ENCODE data around the gene PARD3B. TPM values are rescaled to one million over a fixed set of nuclear protein-coding genes. Genes with fewer than 3 reads are reported as not detected.

Gene PARD3B
- total RNA-seq, 1 donor from 2014 or later = not detected

DNA sequence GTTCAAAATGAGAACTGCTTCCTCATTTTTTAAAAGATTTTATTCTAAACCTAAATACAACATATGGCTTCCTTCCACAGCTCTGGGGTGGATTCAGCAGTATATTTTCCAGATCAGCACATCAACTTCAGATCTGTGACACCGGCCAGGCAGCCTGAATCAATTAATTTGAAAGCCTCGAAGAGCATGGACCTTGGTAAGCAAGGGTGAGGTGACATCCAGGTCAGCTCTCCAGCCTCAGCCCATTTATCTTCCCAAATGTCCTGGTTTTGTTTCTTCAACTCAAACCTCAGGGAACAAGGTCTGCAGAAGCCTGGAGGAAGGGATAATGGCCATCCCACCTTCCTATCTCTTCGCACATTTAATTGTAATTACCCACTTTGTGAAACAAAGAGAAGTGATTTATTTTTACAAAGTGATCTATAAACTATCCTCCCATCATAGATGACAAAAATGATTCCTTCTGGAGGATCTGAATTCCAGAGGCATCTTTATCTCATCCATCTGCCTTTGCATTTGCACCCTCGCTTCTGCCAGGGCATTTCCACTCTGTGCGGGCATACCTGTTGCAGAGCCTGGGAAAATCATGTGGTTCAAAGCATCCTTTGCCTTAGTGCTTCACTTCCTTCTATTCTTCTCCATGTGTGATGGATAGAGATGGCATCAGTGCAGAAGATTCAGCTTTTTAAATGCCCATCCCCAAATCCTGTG is 648.0 kb downstream of the PARD3B start:
- CTCF ChIA-PET = no interaction called here
- no peaks in the 10 kb centered on the region for H3K4me1 Mint-ChIP-seq
- DNase-seq (no peak), ATAC-seq (ENCODE audit: low read depth) (no peak)
- no peaks in the 10 kb centered on the region for H3K36me3 Mint-ChIP-seq (ENCODE audit: low read depth)
- TF ChIP-seq, protein P1, sequence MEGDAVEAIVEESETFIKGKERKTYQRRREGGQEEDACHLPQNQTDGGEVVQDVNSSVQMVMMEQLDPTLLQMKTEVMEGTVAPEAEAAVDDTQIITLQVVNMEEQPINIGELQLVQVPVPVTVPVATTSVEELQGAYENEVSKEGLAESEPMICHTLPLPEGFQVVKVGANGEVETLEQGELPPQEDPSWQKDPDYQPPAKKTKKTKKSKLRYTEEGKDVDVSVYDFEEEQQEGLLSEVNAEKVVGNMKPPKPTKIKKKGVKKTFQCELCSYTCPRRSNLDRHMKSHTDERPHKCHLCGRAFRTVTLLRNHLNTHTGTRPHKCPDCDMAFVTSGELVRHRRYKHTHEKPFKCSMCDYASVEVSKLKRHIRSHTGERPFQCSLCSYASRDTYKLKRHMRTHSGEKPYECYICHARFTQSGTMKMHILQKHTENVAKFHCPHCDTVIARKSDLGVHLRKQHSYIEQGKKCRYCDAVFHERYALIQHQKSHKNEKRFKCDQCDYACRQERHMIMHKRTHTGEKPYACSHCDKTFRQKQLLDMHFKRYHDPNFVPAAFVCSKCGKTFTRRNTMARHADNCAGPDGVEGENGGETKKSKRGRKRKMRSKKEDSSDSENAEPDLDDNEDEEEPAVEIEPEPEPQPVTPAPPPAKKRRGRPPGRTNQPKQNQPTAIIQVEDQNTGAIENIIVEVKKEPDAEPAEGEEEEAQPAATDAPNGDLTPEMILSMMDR (IDR thresholded peaks at IDR 0.05) = no peak
- no peaks in the 10 kb centered on the region for H3K9me3 Mint-ChIP-seq
- POLR2A ChIA-PET = no interaction called here
- no peak overlapping the region for H3K27ac Mint-ChIP-seq
- H3K27me3 Mint-ChIP-seq = no peaks in the 10 kb centered on the region
- intact Hi-C loops (cut with micrococcal nuclease) = no loop called here
- no peak overlapping the region for H3K4me3 Mint-ChIP-seq

DNA sequence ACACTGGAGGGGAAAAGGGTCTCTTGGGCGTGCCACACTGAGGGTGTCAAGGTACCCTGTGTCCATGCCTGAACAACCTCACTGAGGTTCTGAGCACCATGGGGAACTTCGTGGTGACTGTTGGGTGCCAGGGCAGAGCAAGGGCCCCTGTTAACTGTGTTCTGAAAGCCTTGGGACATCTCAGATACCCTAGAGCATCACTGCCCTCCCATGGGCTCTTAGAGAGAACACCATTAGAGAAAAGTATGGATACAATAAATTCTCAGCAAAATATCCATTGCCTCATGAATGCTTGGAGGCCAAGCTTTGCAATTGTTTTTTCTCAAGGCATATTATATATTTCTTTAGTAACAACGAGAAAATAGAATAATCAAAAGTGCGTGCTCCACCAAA is 648.6 kb downstream of the PARD3B start:
- ATAC-seq (ENCODE audit: low read depth) (no peak), DNase-seq (no peak)
- no peak overlapping the region for H3K27ac Mint-ChIP-seq
- H3K9me3 Mint-ChIP-seq = no peaks in the 10 kb centered on the region
- H3K27me3 Mint-ChIP-seq = no peaks in the 10 kb centered on the region
- no peak overlapping the region for H3K4me3 Mint-ChIP-seq
- TF ChIP-seq, protein P1 (IDR thresholded peaks at IDR 0.05) = no peak
- H3K36me3 Mint-ChIP-seq (ENCODE audit: low read depth) = no peaks in the 10 kb centered on the region
- ChIA-PET POLR2A (no interaction called here), CTCF (no interaction called here)
- intact Hi-C loops (cut with micrococcal nuclease) = no loop called here
- no peaks in the 10 kb centered on the region for H3K4me1 Mint-ChIP-seq

DNA sequence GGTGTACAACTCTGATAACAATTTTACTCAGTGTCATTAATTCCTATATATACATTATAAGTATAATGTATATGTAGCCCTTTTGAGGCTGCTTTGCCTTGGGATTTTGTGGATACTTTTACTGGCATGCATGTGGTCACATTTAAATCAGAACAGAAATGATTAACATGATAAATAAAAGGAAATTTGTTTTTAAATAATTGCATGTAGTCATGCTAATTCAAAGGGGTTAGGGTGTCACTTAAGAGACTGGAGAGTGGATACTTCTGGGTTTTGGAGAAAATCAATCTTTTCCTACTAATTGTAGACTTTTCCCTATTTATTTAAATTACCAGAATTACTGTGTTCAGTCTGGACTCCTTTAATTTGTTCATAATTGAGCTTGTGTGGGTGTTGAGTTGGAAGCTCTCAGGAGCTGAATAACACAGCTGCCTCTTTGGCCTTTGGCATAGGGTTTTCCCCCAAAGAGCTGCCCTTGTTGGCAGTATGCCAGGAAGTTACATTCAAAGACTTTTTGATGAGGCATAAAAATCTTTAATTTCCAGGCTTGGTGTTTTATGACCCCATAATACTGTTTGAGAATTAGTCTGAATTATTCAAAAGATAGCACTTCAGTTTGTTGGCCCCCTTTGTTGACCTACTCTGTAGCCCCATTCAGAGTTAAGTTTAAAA is 652.3 kb downstream of the PARD3B start:
- no peak for ATAC-seq (ENCODE audit: low read depth)

DNA sequence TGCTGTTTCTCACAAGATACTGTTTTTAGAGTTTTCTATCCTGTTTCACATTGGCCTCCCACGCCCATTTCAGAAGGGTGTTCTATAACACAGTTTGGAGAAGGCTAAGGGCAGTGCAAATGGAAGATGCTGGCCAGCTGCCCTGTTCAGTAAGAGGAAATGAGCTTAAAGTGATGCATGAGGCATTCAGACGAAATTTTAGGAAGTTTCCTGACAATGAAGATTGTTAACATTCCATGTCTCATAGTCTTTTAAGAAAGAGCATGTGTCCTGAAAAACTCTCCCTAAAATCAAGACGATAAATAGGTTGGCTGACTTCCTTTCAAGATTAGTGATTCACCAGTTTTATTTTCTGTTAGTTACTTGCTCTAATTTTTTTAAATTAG is 652.9 kb downstream of the PARD3B start:
- no peaks in the 10 kb centered on the region for H3K9me3 Mint-ChIP-seq
- ATAC-seq (ENCODE audit: low read depth) = no peak
- no peaks in the 10 kb centered on the region for H3K27me3 Mint-ChIP-seq
- POLR2A ChIA-PET = no interaction called here
- no peaks in the 10 kb centered on the region for H3K36me3 Mint-ChIP-seq (ENCODE audit: low read depth)
- no peak for DNase-seq
- intact Hi-C loops (cut with micrococcal nuclease) = no loop called here
- CTCF ChIA-PET = no interaction called here
- H3K27ac Mint-ChIP-seq = no peak overlapping the region
- no peaks in the 10 kb centered on the region for H3K4me1 Mint-ChIP-seq
- H3K4me3 Mint-ChIP-seq = no peak overlapping the region
- TF ChIP-seq, protein P1 (IDR thresholded peaks at IDR 0.05) = no peak

More for the DNA sequence above, 652.3 kb downstream of the PARD3B start:
- ChIA-PET CTCF (no interaction called here), POLR2A (no interaction called here)
- Mint-ChIP-seq H3K36me3 (ENCODE audit: low read depth) (no peaks in the 10 kb centered on the region), H3K27ac (no peak overlapping the region), H3K4me1 (no peaks in the 10 kb centered on the region), H3K4me3 (no peak overlapping the region), H3K27me3 (no peaks in the 10 kb centered on the region), H3K9me3 (no peaks in the 10 kb centered on the region)
- intact Hi-C loops (cut with micrococcal nuclease) = no loop called here
- DNase-seq = no peak
- TF ChIP-seq, protein P1 (IDR thresholded peaks at IDR 0.05) = no peak

DNA sequence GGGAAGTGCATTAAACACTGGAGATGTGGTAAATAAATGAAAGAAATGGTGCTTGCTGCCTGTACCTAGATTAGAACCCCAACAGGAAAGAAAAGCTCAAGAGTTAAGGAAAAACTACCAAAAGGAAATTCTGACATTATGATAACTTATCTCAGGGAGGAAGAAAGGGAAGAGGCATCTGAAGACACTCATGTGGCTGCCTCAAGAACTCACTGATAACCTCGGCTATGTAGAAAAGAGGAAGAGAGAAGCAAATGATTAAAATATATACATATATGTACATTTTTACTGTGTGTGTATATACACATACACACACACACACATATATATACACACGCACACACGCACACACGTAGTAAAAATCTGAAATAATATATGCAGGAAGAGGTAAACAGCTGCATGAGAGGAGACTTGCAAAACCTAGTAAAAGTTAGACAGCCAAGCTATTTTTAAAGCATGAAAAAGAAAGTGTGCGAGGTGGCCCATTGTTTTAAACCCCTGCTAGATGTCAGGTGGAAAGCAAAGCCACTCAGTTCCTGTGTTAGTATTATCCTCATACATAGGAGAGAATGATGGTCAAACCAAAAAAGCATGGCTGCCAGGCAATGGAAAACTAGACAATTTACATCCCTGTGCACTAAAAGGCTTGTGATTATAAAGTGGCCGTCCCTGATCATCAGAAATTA is 654.0 kb downstream of the PARD3B start:
- Mint-ChIP-seq H3K27ac (no peak overlapping the region), H3K4me1 (no peaks in the 10 kb centered on the region), H3K9me3 (no peaks in the 10 kb centered on the region), H3K4me3 (no peak overlapping the region), H3K27me3 (no peaks in the 10 kb centered on the region), H3K36me3 (ENCODE audit: low read depth) (no peaks in the 10 kb centered on the region)
- CTCF ChIA-PET = no interaction called here
- intact Hi-C loops (cut with micrococcal nuclease) = no loop called here
- POLR2A ChIA-PET = no interaction called here
- ATAC-seq (ENCODE audit: low read depth) (no peak), DNase-seq (no peak)
- TF ChIP-seq, protein P1 (IDR thresholded peaks at IDR 0.05) = no peak

Measured in activated B cell treated with CpG ODN at 0.5 μM for 24 hours (primary cell).